ENCODE measurements around the gene FGGY. TPM values are rescaled to one million over a fixed set of nuclear protein-coding genes. Genes with fewer than 3 reads are reported as not detected.

FGGY gene
- total RNA-seq, 2 donors from 2014 or later = 16.0 to 21.8 TPM

GRCh38 chr1:59687081-59687480, 390.2 kb downstream of the FGGY start:
- Histone ChIP-seq H3K4me1 (peaks cover 0 to 6% of the 10 kb centered on the region in 2 donors), H3K27ac (no peak overlapping the region), H3K4me3 (no peak overlapping the region), H3K9me3 (no peaks in the 10 kb centered on the region), H3K27me3 (no peaks in the 10 kb centered on the region), H3K36me3 (no peaks in the 10 kb centered on the region)
- no peak for TF ChIP-seq CTCF (IDR thresholded peaks at IDR 0.05)
- DNase-seq (ENCODE audit: low spot score) = no peak

- no peak for DNase-seq (ENCODE audit: low spot score)
- Histone ChIP-seq H3K4me1 (peaks cover 0 to 6% of the 10 kb centered on the region in 2 donors), H3K36me3 (no peaks in the 10 kb centered on the region), H3K4me3 (no peak overlapping the region), H3K9me3 (no peaks in the 10 kb centered on the region), H3K27ac (no peak overlapping the region), H3K27me3 (no peaks in the 10 kb centered on the region)
- TF ChIP-seq CTCF (IDR thresholded peaks at IDR 0.05) = no peak
Observed at GRCh38 chr1:59688976-59689375, 392.1 kb downstream of the FGGY start.

- Histone ChIP-seq H3K27ac (no peak overlapping the region), H3K9me3 (no peaks in the 10 kb centered on the region), H3K4me3 (no peak overlapping the region), H3K36me3 (no peaks in the 10 kb centered on the region), H3K4me1 (peaks cover 0 to 6% of the 10 kb centered on the region in 2 donors), H3K27me3 (no peaks in the 10 kb centered on the region)
- TF ChIP-seq CTCF (IDR thresholded peaks at IDR 0.05) = no peak
- no peak for DNase-seq (ENCODE audit: low spot score)
Observed at GRCh38 chr1:59689730-59690129, 392.8 kb downstream of the FGGY start.

- DNase-seq (ENCODE audit: low spot score) = no peak
Observed at GRCh38 chr1:59690171-59690930, 393.5 kb downstream of the FGGY start.

GRCh38 chr1:59691261-59691660, 394.4 kb downstream of the FGGY start:
- Histone ChIP-seq H3K4me3 (no peak overlapping the region), H3K27me3 (no peaks in the 10 kb centered on the region), H3K9me3 (no peaks in the 10 kb centered on the region), H3K27ac (peak overlapping the region; percentile 31 to 40), H3K4me1 (peaks cover 0 to 6% of the 10 kb centered on the region in 2 donors), H3K36me3 (no peaks in the 10 kb centered on the region)
- TF ChIP-seq CTCF (IDR thresholded peaks at IDR 0.05) = no peak
- no peak for DNase-seq (ENCODE audit: low spot score)

More at GRCh38 chr1:59690171-59690930, 393.5 kb downstream of the FGGY start:
- Histone ChIP-seq H3K4me1 (peaks cover 0 to 6% of the 10 kb centered on the region in 2 donors), H3K9me3 (no peaks in the 10 kb centered on the region), H3K27me3 (no peaks in the 10 kb centered on the region), H3K4me3 (no peak overlapping the region), H3K27ac (peak overlapping the region; percentile 31 to 40), H3K36me3 (no peaks in the 10 kb centered on the region)
- no peak for TF ChIP-seq CTCF (IDR thresholded peaks at IDR 0.05)

- no peak overlapping the region for H3K4me3 ChIP-seq
- TF ChIP-seq CTCF (IDR thresholded peaks at IDR 0.05) = no peak
- peaks cover 0 to 6% of the 10 kb centered on the region in 2 donors for H3K4me1 ChIP-seq
- no peak for DNase-seq (ENCODE audit: low spot score)
- no peaks in the 10 kb centered on the region for H3K9me3 ChIP-seq
- H3K27ac ChIP-seq = no peak overlapping the region
- H3K27me3 ChIP-seq = no peaks in the 10 kb centered on the region
- no peaks in the 10 kb centered on the region for H3K36me3 ChIP-seq
Observed at GRCh38 chr1:59692591-59692990, 395.7 kb downstream of the FGGY start.
